ENCODE results near the gene ZNF93.
"Not testable (repeated sequence)": the region's sequence is repeated elsewhere in the genome, so short reads cannot be mapped to it uniquely, and the experiment has no call there.

Gene ZNF93

GRCh38 chr19:19900729-19901444, at the start of gene ZNF93:
Gene ZNF93, plus strand, starts transcription at chr19:19900946. Its CDS starts 143 bp downstream, at chr19:19901089.
- H3K4me3 Mint-ChIP-seq, result peak within 1 kb of the TSS; percentile 94
- no peaks in the 10 kb centered on the region for H3K27me3 Mint-ChIP-seq (ENCODE audit: low read depth)
- peaks cover 46% of the 10 kb centered on the region for H3K36me3 Mint-ChIP-seq (ENCODE audit: low read depth)
- H3K4me1 Mint-ChIP-seq (ENCODE audit: low read depth), result peaks cover 16% of the 10 kb centered on the region
- peaks cover 77% of the 10 kb centered on the region for H3K9me3 Mint-ChIP-seq
- peak within 1 kb of the TSS; percentile 89 for H3K27ac Mint-ChIP-seq

- H3K27me3 Mint-ChIP-seq (ENCODE audit: low read depth); H3K4me3 Mint-ChIP-seq; H3K4me1 Mint-ChIP-seq (ENCODE audit: low read depth); H3K27ac Mint-ChIP-seq; H3K36me3 Mint-ChIP-seq (ENCODE audit: low read depth): not testable (repeated sequence)
- H3K9me3 Mint-ChIP-seq, result peaks cover 58% of the 10 kb centered on the region
Measured at GRCh38 chr19:19851740-19852139, 49.0 kb upstream of the ZNF93 start.

- Mint-ChIP-seq H3K4me1 (ENCODE audit: low read depth) (peaks cover 2% of the 10 kb centered on the region), H3K27ac (no peak overlapping the region), H3K4me3 (no peak overlapping the region), H3K9me3 (peaks cover 67% of the 10 kb centered on the region), H3K36me3 (ENCODE audit: low read depth) (peaks cover 8% of the 10 kb centered on the region), H3K27me3 (ENCODE audit: low read depth) (no peaks in the 10 kb centered on the region)
Measured at GRCh38 chr19:19858751-19859150, 42.0 kb upstream of the ZNF93 start.

- H3K4me1 Mint-ChIP-seq (ENCODE audit: low read depth), result peaks cover 2% of the 10 kb centered on the region
- H3K27ac Mint-ChIP-seq, result no peak overlapping the region
- H3K4me3 Mint-ChIP-seq, result peak overlapping the region; percentile 58
- H3K27me3 Mint-ChIP-seq (ENCODE audit: low read depth), result no peaks in the 10 kb centered on the region
- H3K9me3 Mint-ChIP-seq, result peaks cover 49% of the 10 kb centered on the region
- peaks cover 9% of the 10 kb centered on the region for H3K36me3 Mint-ChIP-seq (ENCODE audit: low read depth)
Measured at GRCh38 chr19:19860756-19861390, 39.9 kb upstream of the ZNF93 start.

- H3K27me3 Mint-ChIP-seq (ENCODE audit: low read depth), result no peaks in the 10 kb centered on the region
- peak within 1 kb of the TSS; percentile 98 for H3K27ac Mint-ChIP-seq
- H3K9me3 Mint-ChIP-seq, result peaks cover 35% of the 10 kb centered on the region
- peaks cover 28% of the 10 kb centered on the region for H3K36me3 Mint-ChIP-seq (ENCODE audit: low read depth)
- peaks cover 12% of the 10 kb centered on the region for H3K4me1 Mint-ChIP-seq (ENCODE audit: low read depth)
- peak within 1 kb of the TSS; percentile 97 for H3K4me3 Mint-ChIP-seq
Measured at GRCh38 chr19:19865750-19866610, 34.8 kb upstream of the ZNF93 start, which contains the start of gene ZNF253. Gene ZNF253, plus strand, starts transcription at chr19:19865882. Its CDS starts 115 bp downstream, at chr19:19865997.

GRCh38 chr19:19866611-19867248, 34.0 kb upstream of the ZNF93 start:
- Mint-ChIP-seq H3K27me3 (ENCODE audit: low read depth) (no peaks in the 10 kb centered on the region), H3K4me1 (ENCODE audit: low read depth) (peaks cover 14% of the 10 kb centered on the region), H3K27ac (peak overlapping the region; percentile 98), H3K36me3 (ENCODE audit: low read depth) (peaks cover 34% of the 10 kb centered on the region), H3K9me3 (peaks cover 38% of the 10 kb centered on the region), H3K4me3 (peak overlapping the region; percentile 97)

GRCh38 chr19:19870086-19870485, 30.7 kb upstream of the ZNF93 start:
- H3K4me3 Mint-ChIP-seq; H3K27ac Mint-ChIP-seq; H3K27me3 Mint-ChIP-seq (ENCODE audit: low read depth): not testable (repeated sequence)
- Mint-ChIP-seq H3K9me3 (peaks cover 38% of the 10 kb centered on the region), H3K4me1 (ENCODE audit: low read depth) (peaks cover 14% of the 10 kb centered on the region), H3K36me3 (ENCODE audit: low read depth) (peaks cover 55% of the 10 kb centered on the region)

- H3K36me3 Mint-ChIP-seq (ENCODE audit: low read depth), result peaks cover 59% of the 10 kb centered on the region
- H3K4me3 Mint-ChIP-seq, result no peak overlapping the region
- peaks cover 13% of the 10 kb centered on the region for H3K4me1 Mint-ChIP-seq (ENCODE audit: low read depth)
- no peaks in the 10 kb centered on the region for H3K27me3 Mint-ChIP-seq (ENCODE audit: low read depth)
- peaks cover 51% of the 10 kb centered on the region for H3K9me3 Mint-ChIP-seq
- peak overlapping the region; percentile 52 for H3K27ac Mint-ChIP-seq
Measured at GRCh38 chr19:19871932-19872331, 28.8 kb upstream of the ZNF93 start.

GRCh38 chr19:19873381-19873780, 27.4 kb upstream of the ZNF93 start:
- Mint-ChIP-seq H3K4me1 (ENCODE audit: low read depth) (peaks cover 3% of the 10 kb centered on the region), H3K9me3 (peaks cover 56% of the 10 kb centered on the region), H3K36me3 (ENCODE audit: low read depth) (peaks cover 58% of the 10 kb centered on the region), H3K27ac (no peak overlapping the region), H3K27me3 (ENCODE audit: low read depth) (no peaks in the 10 kb centered on the region), H3K4me3 (no peak overlapping the region)

GRCh38 chr19:19877724-19878123, 23.0 kb upstream of the ZNF93 start:
- peaks cover 52% of the 10 kb centered on the region for H3K9me3 Mint-ChIP-seq
- H3K27me3 Mint-ChIP-seq (ENCODE audit: low read depth), result no peaks in the 10 kb centered on the region
- H3K27ac Mint-ChIP-seq, result no peak overlapping the region
- H3K4me1 Mint-ChIP-seq (ENCODE audit: low read depth), result no peaks in the 10 kb centered on the region
- H3K36me3 Mint-ChIP-seq (ENCODE audit: low read depth), result peaks cover 61% of the 10 kb centered on the region
- H3K4me3 Mint-ChIP-seq, result no peak overlapping the region

- Mint-ChIP-seq H3K36me3 (ENCODE audit: low read depth) (peaks cover 57% of the 10 kb centered on the region), H3K4me3 (no peak overlapping the region), H3K4me1 (ENCODE audit: low read depth) (no peaks in the 10 kb centered on the region), H3K27ac (no peak overlapping the region), H3K9me3 (peaks cover 56% of the 10 kb centered on the region), H3K27me3 (ENCODE audit: low read depth) (no peaks in the 10 kb centered on the region)
Measured at GRCh38 chr19:19884583-19884982, 16.2 kb upstream of the ZNF93 start.

GRCh38 chr19:19892055-19892941, 8.4 kb upstream of the ZNF93 start:
- not testable (repeated sequence) for H3K4me1 Mint-ChIP-seq (ENCODE audit: low read depth); H3K4me3 Mint-ChIP-seq; H3K27ac Mint-ChIP-seq

GRCh38 chr19:19900139-19900728, 512 bp upstream of the ZNF93 start:
- Mint-ChIP-seq H3K4me3 (peak overlapping the region; percentile 94), H3K4me1 (ENCODE audit: low read depth) (peaks cover 16% of the 10 kb centered on the region), H3K27ac (peak overlapping the region; percentile 89), H3K36me3 (ENCODE audit: low read depth) (peaks cover 43% of the 10 kb centered on the region), H3K9me3 (peaks cover 77% of the 10 kb centered on the region), H3K27me3 (ENCODE audit: low read depth) (no peaks in the 10 kb centered on the region)

More at GRCh38 chr19:19892055-19892941, 8.4 kb upstream of the ZNF93 start:
- H3K27me3 Mint-ChIP-seq (ENCODE audit: low read depth), result not testable (repeated sequence)
- Mint-ChIP-seq H3K36me3 (ENCODE audit: low read depth) (peaks cover 46% of the 10 kb centered on the region), H3K9me3 (peaks cover 63% of the 10 kb centered on the region)
